ENCODE measurements around the gene CD9.

CD9 gene

DNA sequence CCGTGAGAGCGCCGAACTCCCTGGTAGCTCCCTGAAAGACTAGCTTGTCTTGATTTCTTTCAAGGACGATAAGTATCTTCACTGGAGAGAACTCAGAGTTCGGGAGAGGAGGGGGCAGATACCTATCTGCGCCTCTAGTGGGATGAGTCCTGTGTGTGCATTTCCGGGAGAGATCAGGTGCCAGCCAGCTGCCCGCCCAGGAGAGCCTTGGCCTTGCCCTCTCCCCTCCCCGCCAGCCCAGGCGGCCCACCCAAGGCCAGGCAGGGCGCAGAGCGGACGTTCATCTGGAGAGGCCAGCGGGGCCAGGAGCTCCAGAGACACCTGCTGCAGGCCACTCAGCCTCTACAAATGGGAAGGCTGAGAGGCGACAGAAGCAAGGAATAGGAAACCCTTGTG lies 1.0 kb downstream of the CD9 start:
- ChIA-PET POLR2A (interaction anchor here (1.2 to 2.2 kb wide), 8 partner anchors 9 to 122 kb away, joined by 3 to 6 read pairs (median 4); no protein-coding TSS in a partner anchor), CTCF (interaction anchor here (3.0 to 6.7 kb wide), 2 partner anchors 76 to 83 kb away, joined by 9 to 90 read pairs; no protein-coding TSS in a partner anchor)
- TF ChIP-seq ARNT (IDR thresholded peaks at IDR 0.05) (no peak), ELF4 (IDR thresholded peaks at IDR 0.05) (no peak), HDGF (IDR thresholded peaks at IDR 0.05; ENCODE audit: borderline replicate concordance) (no peak), L3MBTL2 (conservative IDR thresholded peaks at IDR 0.05) (no peak)
- DNase-seq (ENCODE audit: extremely low spot score), result no peak

DNA sequence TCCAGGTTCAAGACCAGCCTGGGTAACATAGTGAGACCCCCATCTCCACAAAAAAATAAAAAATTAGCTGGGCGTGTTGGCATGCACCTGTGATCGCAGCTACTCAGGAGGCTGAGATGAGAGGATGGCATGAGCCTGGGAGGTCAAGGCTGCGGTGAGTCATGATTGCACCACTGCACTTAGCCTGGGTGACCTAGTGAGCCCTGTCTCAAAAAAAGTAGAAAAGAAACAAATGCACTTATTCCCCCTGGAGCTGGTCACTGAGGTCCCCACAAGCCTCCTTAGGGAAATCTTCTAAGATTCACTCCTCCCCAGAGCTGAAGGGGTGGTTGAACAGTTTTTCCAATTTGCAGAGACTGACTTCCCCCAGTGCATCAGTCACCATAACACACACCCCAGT lies 1.6 kb downstream of the CD9 start:
- no peak for TF ChIP-seq NFRKB (IDR thresholded peaks at IDR 0.05)
- TF ChIP-seq ARNT (IDR thresholded peaks at IDR 0.05), result no peak
- TF ChIP-seq ZNF384 (IDR thresholded peaks at IDR 0.05), result no peak
- no peak for TF ChIP-seq L3MBTL2 (conservative IDR thresholded peaks at IDR 0.05)
- TF ChIP-seq FOXA1 (IDR thresholded peaks at IDR 0.05), result no peak
- no peak for TF ChIP-seq CTBP1 (IDR thresholded peaks at IDR 0.05; ENCODE audit: borderline replicate concordance)
- TF ChIP-seq FOXK2 (IDR thresholded peaks at IDR 0.05), result no peak
- TF ChIP-seq, protein P1, sequence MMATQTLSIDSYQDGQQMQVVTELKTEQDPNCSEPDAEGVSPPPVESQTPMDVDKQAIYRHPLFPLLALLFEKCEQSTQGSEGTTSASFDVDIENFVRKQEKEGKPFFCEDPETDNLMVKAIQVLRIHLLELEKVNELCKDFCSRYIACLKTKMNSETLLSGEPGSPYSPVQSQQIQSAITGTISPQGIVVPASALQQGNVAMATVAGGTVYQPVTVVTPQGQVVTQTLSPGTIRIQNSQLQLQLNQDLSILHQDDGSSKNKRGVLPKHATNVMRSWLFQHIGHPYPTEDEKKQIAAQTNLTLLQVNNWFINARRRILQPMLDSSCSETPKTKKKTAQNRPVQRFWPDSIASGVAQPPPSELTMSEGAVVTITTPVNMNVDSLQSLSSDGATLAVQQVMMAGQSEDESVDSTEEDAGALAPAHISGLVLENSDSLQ (IDR thresholded peaks at IDR 0.05), result no peak
- no peak for TF ChIP-seq HDGF (IDR thresholded peaks at IDR 0.05; ENCODE audit: borderline replicate concordance)
- TF ChIP-seq LEF1 (IDR thresholded peaks at IDR 0.05; ENCODE audit: borderline replicate concordance), result no peak
- no peak for TF ChIP-seq BHLHE40 (IDR thresholded peaks at IDR 0.05; ENCODE audit: borderline replicate concordance)
- TF ChIP-seq ELF4 (IDR thresholded peaks at IDR 0.05), result no peak
- no peak for TF ChIP-seq TARDBP (IDR thresholded peaks at IDR 0.05)
- no peak for TF ChIP-seq FOXM1 (IDR thresholded peaks at IDR 0.05; ENCODE audit: borderline replicate concordance)
- no peak for TF ChIP-seq SP1 (IDR thresholded peaks at IDR 0.05)
- CTCF ChIA-PET, result no interaction called here
- POLR2A ChIA-PET, result interaction anchor here (1.2 to 2.2 kb wide), 4 partner anchors 13 to 83 kb away, joined by 4 to 6 read pairs (median 5); no protein-coding TSS in a partner anchor
- DNase-seq (ENCODE audit: extremely low spot score), result no peak

DNA sequence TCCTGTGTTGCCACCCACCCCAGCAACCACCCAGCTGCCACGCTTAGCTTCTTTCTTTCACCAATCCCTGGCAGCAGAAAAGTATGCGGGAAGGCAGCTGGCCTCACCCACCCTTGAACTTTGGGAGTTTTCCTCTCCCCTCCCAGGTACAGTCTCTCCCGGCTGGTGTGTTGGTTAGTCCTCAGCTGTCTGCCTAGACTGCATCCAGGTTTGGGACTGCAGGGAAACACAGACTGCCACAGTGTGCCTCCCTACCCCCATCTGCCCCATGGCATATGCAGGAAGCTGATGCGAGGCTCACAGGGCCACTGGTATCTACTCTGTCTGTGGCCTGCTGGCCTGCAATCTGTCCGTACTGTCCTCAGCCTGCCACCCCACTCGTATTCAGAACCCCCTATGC lies 2.1 kb downstream of the CD9 start:
- DNase-seq (ENCODE audit: extremely low spot score), result no peak
- TF ChIP-seq, protein P1 (IDR thresholded peaks at IDR 0.05), result no peak
- TF ChIP-seq SUZ12 (IDR thresholded peaks at IDR 0.05) (no peak), ELF4 (IDR thresholded peaks at IDR 0.05) (no peak), FOXK2 (IDR thresholded peaks at IDR 0.05) (no peak), ZNF384 (IDR thresholded peaks at IDR 0.05) (no peak), L3MBTL2 (conservative IDR thresholded peaks at IDR 0.05) (no peak), FOXM1 (IDR thresholded peaks at IDR 0.05; ENCODE audit: borderline replicate concordance) (no peak), SP1 (IDR thresholded peaks at IDR 0.05) (no peak), LEF1 (IDR thresholded peaks at IDR 0.05; ENCODE audit: borderline replicate concordance) (no peak), ARNT (IDR thresholded peaks at IDR 0.05) (no peak), FOXA1 (IDR thresholded peaks at IDR 0.05) (no peak), BHLHE40 (IDR thresholded peaks at IDR 0.05; ENCODE audit: borderline replicate concordance) (no peak), TARDBP (IDR thresholded peaks at IDR 0.05) (no peak), NFRKB (IDR thresholded peaks at IDR 0.05) (no peak), HDGF (IDR thresholded peaks at IDR 0.05; ENCODE audit: borderline replicate concordance) (no peak), CTBP1 (IDR thresholded peaks at IDR 0.05; ENCODE audit: borderline replicate concordance) (no peak)
- POLR2A ChIA-PET, result interaction anchor here (0.8 to 1.8 kb wide), 2 partner anchors 18 to 291 kb away, joined by 3 to 4 read pairs; partner anchors contain the start of gene MRPL51
- CTCF ChIA-PET, result no interaction called here

DNA sequence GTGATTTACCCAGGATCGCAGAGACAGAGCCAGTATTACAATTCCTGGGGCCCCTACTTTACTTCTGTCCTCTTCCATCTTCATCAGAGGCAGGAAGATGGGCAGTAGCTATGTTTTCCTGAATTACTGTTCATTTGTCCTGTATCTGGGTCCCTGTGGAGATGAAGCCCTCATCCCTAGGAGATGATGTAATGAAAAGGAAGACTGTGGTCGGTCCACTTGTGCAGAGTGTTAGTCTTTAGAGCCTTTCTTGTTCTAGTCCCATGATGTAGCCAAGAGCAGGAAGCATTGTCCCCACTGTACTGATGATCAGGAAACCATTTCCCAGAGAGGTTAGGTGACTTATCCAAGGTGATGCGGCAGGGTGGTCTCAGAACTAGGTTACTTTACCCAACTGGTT lies 2.6 kb downstream of the CD9 start:
- TF ChIP-seq TARDBP (IDR thresholded peaks at IDR 0.05) (no peak), NFRKB (IDR thresholded peaks at IDR 0.05) (no peak), FOXM1 (IDR thresholded peaks at IDR 0.05; ENCODE audit: borderline replicate concordance) (no peak), LEF1 (IDR thresholded peaks at IDR 0.05; ENCODE audit: borderline replicate concordance) (no peak), FOXK2 (IDR thresholded peaks at IDR 0.05) (no peak), SP1 (IDR thresholded peaks at IDR 0.05) (no peak), ELF4 (IDR thresholded peaks at IDR 0.05) (no peak), SUZ12 (IDR thresholded peaks at IDR 0.05) (no peak), L3MBTL2 (conservative IDR thresholded peaks at IDR 0.05) (no peak), ZNF384 (IDR thresholded peaks at IDR 0.05) (no peak), ARNT (IDR thresholded peaks at IDR 0.05) (no peak), BHLHE40 (IDR thresholded peaks at IDR 0.05; ENCODE audit: borderline replicate concordance) (no peak), FOXA1 (IDR thresholded peaks at IDR 0.05) (no peak), HDGF (IDR thresholded peaks at IDR 0.05; ENCODE audit: borderline replicate concordance) (no peak), CTBP1 (IDR thresholded peaks at IDR 0.05; ENCODE audit: borderline replicate concordance) (no peak)
- TF ChIP-seq, protein P1 (IDR thresholded peaks at IDR 0.05), result no peak
- CTCF ChIA-PET, result interaction anchor here (1.2 kb wide), 1 partner anchor 15 kb away, joined by 4 read pairs; no protein-coding TSS in a partner anchor
- no peak for DNase-seq (ENCODE audit: extremely low spot score)
- POLR2A ChIA-PET, result interaction anchor here (0.8 kb wide), 1 partner anchor 290 kb away, joined by 3 read pairs; the partner anchor contains the start of gene MRPL51

DNA sequence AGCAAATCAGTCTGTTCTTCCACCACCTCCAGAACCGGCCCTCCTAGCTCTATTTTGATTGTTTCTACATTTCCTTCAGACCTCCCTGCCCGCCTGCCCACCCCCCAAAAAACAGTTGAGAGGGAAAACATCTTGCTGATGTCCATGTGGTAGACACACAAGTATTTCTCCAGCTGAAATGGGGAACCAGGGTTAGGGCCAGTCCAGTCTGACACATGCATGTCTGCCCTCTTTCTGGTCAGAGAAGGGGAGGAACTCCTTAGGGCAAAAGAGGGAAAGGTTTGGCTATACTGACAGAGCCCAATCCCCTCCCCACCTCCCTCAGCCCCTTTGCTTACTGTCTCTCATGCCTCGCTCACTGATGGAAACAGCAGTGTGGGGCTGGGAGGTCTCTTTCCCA lies 3.4 kb downstream of the CD9 start:
- no peak for DNase-seq (ENCODE audit: extremely low spot score)
- TF ChIP-seq L3MBTL2 (conservative IDR thresholded peaks at IDR 0.05) (no peak), BHLHE40 (IDR thresholded peaks at IDR 0.05; ENCODE audit: borderline replicate concordance) (no peak), CTBP1 (IDR thresholded peaks at IDR 0.05; ENCODE audit: borderline replicate concordance) (no peak), SP1 (IDR thresholded peaks at IDR 0.05) (no peak), NFRKB (IDR thresholded peaks at IDR 0.05) (no peak), ELF4 (IDR thresholded peaks at IDR 0.05) (no peak), FOXM1 (IDR thresholded peaks at IDR 0.05; ENCODE audit: borderline replicate concordance) (no peak), ARNT (IDR thresholded peaks at IDR 0.05) (no peak), SUZ12 (IDR thresholded peaks at IDR 0.05) (no peak), LEF1 (IDR thresholded peaks at IDR 0.05; ENCODE audit: borderline replicate concordance) (no peak), ZNF384 (IDR thresholded peaks at IDR 0.05) (no peak), HDGF (IDR thresholded peaks at IDR 0.05; ENCODE audit: borderline replicate concordance) (no peak), FOXK2 (IDR thresholded peaks at IDR 0.05) (no peak)
- ChIA-PET CTCF (interaction anchor here (1.1 to 1.2 kb wide), 2 partner anchors 8 to 15 kb away, joined by 4 read pairs; no protein-coding TSS in a partner anchor), POLR2A (no interaction called here)

All from HEK293T (cell line).